ENCODE data around the gene OSBPL3.

DNA sequence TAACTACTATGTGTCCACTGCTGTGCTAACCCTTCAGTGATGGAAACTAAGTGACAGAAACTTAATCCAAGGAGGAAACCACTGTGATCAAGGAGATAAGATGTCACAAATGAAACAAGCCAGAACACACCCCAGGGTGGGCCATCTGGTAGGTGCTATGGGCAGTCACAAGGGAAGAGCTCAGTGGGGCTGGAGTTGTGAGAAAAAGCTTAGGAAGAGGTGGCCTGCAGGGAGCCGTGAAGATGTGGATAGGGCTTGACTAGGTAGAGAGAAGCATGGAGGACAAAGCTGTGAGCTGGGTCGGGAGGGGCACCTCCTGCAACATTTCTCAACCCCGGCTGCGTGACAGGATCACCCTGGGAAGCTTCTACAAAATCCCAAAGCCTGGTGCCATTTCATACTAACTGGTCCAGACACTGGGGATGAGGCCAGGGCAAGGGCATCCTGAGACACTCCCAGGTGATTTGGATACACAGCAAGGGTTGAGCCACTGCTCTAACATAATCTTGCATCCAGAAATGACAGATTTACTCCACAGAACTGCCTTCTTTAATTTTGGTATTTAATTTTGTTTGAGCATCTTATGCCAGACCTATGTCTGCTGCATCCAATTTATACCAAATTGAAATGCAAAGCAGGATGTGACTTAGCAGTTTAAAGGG, 69.3 kb downstream of the OSBPL3 start:
- no peak for TF ChIP-seq POLR2AphosphoS5 (IDR thresholded peaks at IDR 0.05)
- TF ChIP-seq, protein P1, sequence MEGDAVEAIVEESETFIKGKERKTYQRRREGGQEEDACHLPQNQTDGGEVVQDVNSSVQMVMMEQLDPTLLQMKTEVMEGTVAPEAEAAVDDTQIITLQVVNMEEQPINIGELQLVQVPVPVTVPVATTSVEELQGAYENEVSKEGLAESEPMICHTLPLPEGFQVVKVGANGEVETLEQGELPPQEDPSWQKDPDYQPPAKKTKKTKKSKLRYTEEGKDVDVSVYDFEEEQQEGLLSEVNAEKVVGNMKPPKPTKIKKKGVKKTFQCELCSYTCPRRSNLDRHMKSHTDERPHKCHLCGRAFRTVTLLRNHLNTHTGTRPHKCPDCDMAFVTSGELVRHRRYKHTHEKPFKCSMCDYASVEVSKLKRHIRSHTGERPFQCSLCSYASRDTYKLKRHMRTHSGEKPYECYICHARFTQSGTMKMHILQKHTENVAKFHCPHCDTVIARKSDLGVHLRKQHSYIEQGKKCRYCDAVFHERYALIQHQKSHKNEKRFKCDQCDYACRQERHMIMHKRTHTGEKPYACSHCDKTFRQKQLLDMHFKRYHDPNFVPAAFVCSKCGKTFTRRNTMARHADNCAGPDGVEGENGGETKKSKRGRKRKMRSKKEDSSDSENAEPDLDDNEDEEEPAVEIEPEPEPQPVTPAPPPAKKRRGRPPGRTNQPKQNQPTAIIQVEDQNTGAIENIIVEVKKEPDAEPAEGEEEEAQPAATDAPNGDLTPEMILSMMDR (IDR thresholded peaks at IDR 0.05), result no peak
- no peak for TF ChIP-seq POLR2A (IDR thresholded peaks at IDR 0.05)
- TF ChIP-seq EP300 (IDR thresholded peaks at IDR 0.05), result no peak

Measured in sigmoid colon (tissue), 4 donors.